Measurements from ENCODE around the gene PARG. TPM values are rescaled to one million over a fixed set of nuclear protein-coding genes. Genes with fewer than 3 reads are reported as not detected.
"Not testable (repeated sequence)": the region's sequence is repeated elsewhere in the genome, so short reads cannot be mapped to it uniquely, and the experiment has no call there.

The PARG gene
- polyA plus RNA-seq, 1 of the 3 experiments (the other 2 are of a cell fraction), result 12.1 TPM

GRCh38 chr10:49948142-49948541 is 6.3 kb upstream of the PARG start:
- H3K4me2 ChIP-seq; H3F3A ChIP-seq (replicated peaks; ENCODE audit: insufficient read depth); POLR2A ChIA-PET; H3K9me2 ChIP-seq; H3K4me1 ChIP-seq (ENCODE audit: control insufficient read depth in 1 of 2, insufficient read depth in 2 of 2, low read depth in 1 of 2, low read length in 1 of 2); H3K27me3 ChIP-seq (ENCODE audit: insufficient read depth); H4K20me1 ChIP-seq (ENCODE audit: insufficient read depth); H2AFZ ChIP-seq (ENCODE audit: low read depth); H3K4me3 ChIP-seq (ENCODE audit: low read depth in 2 of 2, low read length in 1 of 2); H3K9me3 ChIP-seq; H3K27ac ChIP-seq (ENCODE audit: low read depth in 2 of 2, low read length in 1 of 2); H3K9ac ChIP-seq; DNase-seq; CTCF ChIA-PET: not testable (repeated sequence)
- Histone ChIP-seq H3K36me3 (replicated peaks in 1 of 2; ENCODE audit: control insufficient read depth in 1 of 2, insufficient read depth in 2 of 2, low read length in 1 of 2) (peaks cover 5 to 31% of the 10 kb centered on the region in 2 experiments), H3K79me2 (ENCODE audit: insufficient read depth) (peaks cover 48% of the 10 kb centered on the region)
- WGBS (ENCODE audit: low lambda C conversion rate), result 100% methylated on average over 1 of the region's 2 CpGs

- H2AFZ ChIP-seq (ENCODE audit: low read depth); POLR2A ChIA-PET; H3K4me1 ChIP-seq (ENCODE audit: control insufficient read depth in 1 of 2, insufficient read depth in 2 of 2, low read depth in 1 of 2, low read length in 1 of 2); H3K4me3 ChIP-seq (ENCODE audit: low read depth in 2 of 2, low read length in 1 of 2); H3F3A ChIP-seq (replicated peaks; ENCODE audit: insufficient read depth); DNase-seq; H3K9me2 ChIP-seq; H3K27ac ChIP-seq (ENCODE audit: low read depth in 2 of 2, low read length in 1 of 2); H4K20me1 ChIP-seq (ENCODE audit: insufficient read depth); CTCF ChIA-PET; H3K27me3 ChIP-seq (ENCODE audit: insufficient read depth); H3K9ac ChIP-seq; H3K9me3 ChIP-seq: not testable (repeated sequence)
- peaks cover 5 to 19% of the 10 kb centered on the region in 2 experiments for H3K36me3 ChIP-seq (replicated peaks in 1 of 2; ENCODE audit: control insufficient read depth in 1 of 2, insufficient read depth in 2 of 2, low read length in 1 of 2)
- WGBS (ENCODE audit: low lambda C conversion rate), result 98% methylated on average over 2 of the region's 2 CpGs
- peak overlapping the region; percentile 87 for H3K4me2 ChIP-seq
- H3K79me2 ChIP-seq (ENCODE audit: insufficient read depth), result peaks cover 77% of the 10 kb centered on the region
Measured at GRCh38 chr10:49943607-49944006, 1.8 kb upstream of the PARG start.

GRCh38 chr10:49942339-49942705 is 495 bp upstream of the PARG start:
- DNase-seq; H4K20me1 ChIP-seq (ENCODE audit: insufficient read depth); H3K4me1 ChIP-seq (ENCODE audit: control insufficient read depth in 1 of 2, insufficient read depth in 2 of 2, low read depth in 1 of 2, low read length in 1 of 2); H3K27me3 ChIP-seq (ENCODE audit: insufficient read depth); H3K9me2 ChIP-seq; H3F3A ChIP-seq (replicated peaks; ENCODE audit: insufficient read depth); POLR2A ChIA-PET; H3K9me3 ChIP-seq: not testable (repeated sequence)
- Histone ChIP-seq H3K4me2 (peak overlapping the region; percentile 87), H3K27ac (ENCODE audit: low read depth in 2 of 2, low read length in 1 of 2) (peak overlapping the region; percentile 45 to 65), H3K79me2 (ENCODE audit: insufficient read depth) (peaks cover 80% of the 10 kb centered on the region), H3K36me3 (replicated peaks in 1 of 2; ENCODE audit: control insufficient read depth in 1 of 2, insufficient read depth in 2 of 2, low read length in 1 of 2) (peaks cover 5 to 15% of the 10 kb centered on the region in 2 experiments), H3K4me3 (ENCODE audit: low read depth in 2 of 2, low read length in 1 of 2) (peak overlapping the region; percentile 55 to 95), H2AFZ (ENCODE audit: low read depth) (peak overlapping the region; percentile 78), H3K9ac (peak overlapping the region; percentile 89)
- 0% methylated on average over 12 of the region's 12 CpGs for WGBS (ENCODE audit: low lambda C conversion rate)
- CTCF ChIA-PET, result interaction anchor here (1.1 to 1.7 kb wide), 2 partner anchors 347 to 349 kb away, joined by 3 read pairs; no protein-coding TSS in a partner anchor

GRCh38 chr10:49931959-49932728 is 9.7 kb downstream of the PARG start:
- WGBS (ENCODE audit: low lambda C conversion rate), result 81% methylated on average over 7 of the region's 7 CpGs
- CTCF ChIA-PET; H3K9ac ChIP-seq; DNase-seq; H3K4me3 ChIP-seq (ENCODE audit: low read depth in 2 of 2, low read length in 1 of 2); H3K36me3 ChIP-seq (replicated peaks in 1 of 2; ENCODE audit: control insufficient read depth in 1 of 2, insufficient read depth in 2 of 2, low read length in 1 of 2); H3K27me3 ChIP-seq (ENCODE audit: insufficient read depth); H3F3A ChIP-seq (replicated peaks; ENCODE audit: insufficient read depth); H3K9me2 ChIP-seq; H3K9me3 ChIP-seq; H3K27ac ChIP-seq (ENCODE audit: low read depth in 2 of 2, low read length in 1 of 2); POLR2A ChIA-PET; H2AFZ ChIP-seq (ENCODE audit: low read depth); H3K4me2 ChIP-seq; H4K20me1 ChIP-seq (ENCODE audit: insufficient read depth); H3K4me1 ChIP-seq (ENCODE audit: control insufficient read depth in 1 of 2, insufficient read depth in 2 of 2, low read depth in 1 of 2, low read length in 1 of 2): not testable (repeated sequence)
- peaks cover 22% of the 10 kb centered on the region for H3K79me2 ChIP-seq (ENCODE audit: insufficient read depth)

GRCh38 chr10:49931276-49931675 is 10.6 kb downstream of the PARG start:
- H3K27me3 ChIP-seq (ENCODE audit: insufficient read depth); H3K9me3 ChIP-seq; H3K4me3 ChIP-seq (ENCODE audit: low read depth in 2 of 2, low read length in 1 of 2); H3F3A ChIP-seq (replicated peaks; ENCODE audit: insufficient read depth); POLR2A ChIA-PET; H3K4me1 ChIP-seq (ENCODE audit: control insufficient read depth in 1 of 2, insufficient read depth in 2 of 2, low read depth in 1 of 2, low read length in 1 of 2); DNase-seq; H4K20me1 ChIP-seq (ENCODE audit: insufficient read depth); H3K27ac ChIP-seq (ENCODE audit: low read depth in 2 of 2, low read length in 1 of 2); H3K4me2 ChIP-seq; H3K9ac ChIP-seq; H3K9me2 ChIP-seq; CTCF ChIA-PET; H2AFZ ChIP-seq (ENCODE audit: low read depth); H3K36me3 ChIP-seq (replicated peaks in 1 of 2; ENCODE audit: control insufficient read depth in 1 of 2, insufficient read depth in 2 of 2, low read length in 1 of 2): not testable (repeated sequence)
- H3K79me2 ChIP-seq (ENCODE audit: insufficient read depth), result peaks cover 13% of the 10 kb centered on the region
- WGBS (ENCODE audit: low lambda C conversion rate), result 95% methylated on average over 5 of the region's 5 CpGs

GRCh38 chr10:49923572-49923971 is 18.3 kb downstream of the PARG start:
- DNase-seq; H3K4me2 ChIP-seq; CTCF ChIA-PET; H3K27me3 ChIP-seq (ENCODE audit: insufficient read depth); H3K79me2 ChIP-seq (ENCODE audit: insufficient read depth); POLR2A ChIA-PET; H3K9ac ChIP-seq; H3K4me3 ChIP-seq (ENCODE audit: low read depth in 2 of 2, low read length in 1 of 2); H3F3A ChIP-seq (replicated peaks; ENCODE audit: insufficient read depth); H4K20me1 ChIP-seq (ENCODE audit: insufficient read depth); H2AFZ ChIP-seq (ENCODE audit: low read depth); H3K27ac ChIP-seq (ENCODE audit: low read depth in 2 of 2, low read length in 1 of 2); H3K9me3 ChIP-seq; H3K4me1 ChIP-seq (ENCODE audit: control insufficient read depth in 1 of 2, insufficient read depth in 2 of 2, low read depth in 1 of 2, low read length in 1 of 2); H3K36me3 ChIP-seq (replicated peaks in 1 of 2; ENCODE audit: control insufficient read depth in 1 of 2, insufficient read depth in 2 of 2, low read length in 1 of 2); H3K9me2 ChIP-seq: not testable (repeated sequence)
- 100% methylated on average over 2 of the region's 4 CpGs for WGBS (ENCODE audit: low lambda C conversion rate)

Data from SK-N-SH (cell line).